Dedifferentiated amniotic fluid mesenchymal stem cell (primary cell): ENCODE results near the gene TMEM59L.
"Not testable (repeated sequence)": the region's sequence is repeated elsewhere in the genome, so short reads cannot be mapped to it uniquely, and the experiment has no call there.

Experiments used
- DNase-seq: peaks from one replicate; pipeline ENCODE4 v3.0.0-alpha.2; 2016; ENCODE audit errors: extremely low spot score

TMEM59L gene

GRCh38 chr19:18594096-18594823, 18.4 kb upstream of the TMEM59L start:
- DNase-seq = peak; percentile 47

DNA sequence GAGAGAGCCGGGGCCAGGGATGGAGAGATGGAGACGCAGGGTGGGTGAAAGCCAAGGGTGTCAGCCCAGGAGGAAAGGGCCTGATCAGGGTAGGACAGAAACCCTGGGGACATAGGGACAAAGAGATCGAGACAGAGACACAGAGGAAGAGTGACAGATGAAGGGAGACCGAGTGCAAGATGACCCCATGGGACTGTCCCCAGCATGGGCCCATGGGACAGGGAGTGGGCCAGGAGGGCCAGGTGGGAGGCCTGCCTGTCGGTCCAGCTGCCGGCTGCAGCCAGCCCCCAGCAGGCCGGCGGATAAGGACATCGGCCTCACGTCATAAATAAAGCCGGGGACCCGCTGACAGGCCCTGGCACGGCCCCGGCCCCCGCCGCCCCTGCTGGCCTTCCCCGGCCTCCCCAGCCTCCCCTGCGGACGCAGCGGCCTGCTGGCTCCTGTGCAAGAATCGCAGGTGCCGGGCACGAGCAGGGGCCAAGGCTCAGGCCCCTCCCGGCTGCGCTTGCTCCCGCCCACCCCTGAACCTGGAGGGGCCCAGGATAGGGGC, 17.8 kb upstream of the TMEM59L start:
- DNase-seq = no peak

GRCh38 chr19:18595475-18595874, 17.2 kb upstream of the TMEM59L start:
- DNase-seq = no peak

DNA sequence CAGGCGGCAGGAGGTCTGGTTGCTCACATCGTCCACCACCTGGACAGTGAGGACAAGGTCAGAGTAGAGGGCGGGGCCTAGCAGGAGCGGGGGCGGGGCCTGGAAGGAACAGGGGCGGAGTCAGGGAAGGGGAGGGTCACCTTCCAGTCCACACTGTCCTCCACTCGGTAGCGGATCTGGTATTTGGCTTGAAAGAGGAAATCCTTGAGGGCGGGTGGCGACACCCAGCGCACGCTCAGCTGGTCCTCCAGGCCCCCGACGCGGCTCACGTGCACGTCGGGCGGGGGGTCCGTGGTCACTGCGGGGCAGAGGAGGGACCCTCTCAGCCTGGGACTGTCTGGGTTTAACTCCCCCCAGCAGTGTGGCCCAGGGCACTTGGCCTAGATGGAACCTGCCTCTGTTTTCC, 15.9 kb upstream of the TMEM59L start:
- DNase-seq = no peak

DNA sequence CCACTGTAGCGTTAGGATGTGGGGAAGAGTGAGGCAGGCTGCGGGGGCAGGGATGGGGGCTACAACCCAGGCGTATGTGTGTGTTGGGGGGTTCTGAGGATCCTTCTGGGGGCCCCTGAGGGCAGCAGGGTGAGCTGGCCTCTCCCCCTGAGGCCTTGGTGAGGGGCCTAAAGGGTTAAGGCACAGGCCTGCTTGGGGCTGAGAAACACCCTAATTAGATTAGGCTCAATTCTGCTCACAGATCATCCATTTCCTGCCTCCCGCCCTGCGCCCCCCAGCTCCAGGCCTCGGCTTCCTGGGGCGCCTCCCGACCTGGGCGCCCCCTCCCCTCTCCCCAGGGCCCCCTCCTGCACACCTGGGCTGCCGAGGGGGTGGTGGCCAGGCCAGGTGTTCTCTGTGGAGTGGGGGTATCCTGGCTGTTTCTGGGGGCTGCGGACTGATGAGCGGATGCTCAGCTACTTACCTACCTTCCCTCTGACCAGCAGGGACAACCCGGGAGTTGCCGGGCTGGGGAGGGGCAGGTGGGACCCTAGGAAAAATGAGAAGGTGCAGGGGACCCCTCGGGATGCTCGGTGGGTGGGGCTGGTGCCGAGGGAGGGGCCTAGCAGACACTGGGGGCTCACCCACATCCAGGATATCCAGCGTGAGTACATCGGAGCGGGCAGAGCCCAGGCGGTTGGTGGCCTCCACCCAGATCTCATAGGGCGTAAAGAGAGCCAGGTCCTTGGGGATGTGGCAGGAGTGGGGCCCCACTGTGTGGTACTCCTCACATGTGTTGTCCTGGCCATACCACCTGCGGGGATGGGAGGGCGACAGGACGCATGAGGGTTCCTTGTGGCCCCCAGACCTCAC, 14.6 kb upstream of the TMEM59L start:
- DNase-seq = no peak

- DNase-seq = no peak
These were observed 13.2 kb upstream of the TMEM59L start for GRCh38 chr19:18599485-18599884.

- DNase-seq = not testable (repeated sequence)
These were observed 11.8 kb upstream of the TMEM59L start for GRCh38 chr19:18600692-18601397.

GRCh38 chr19:18601875-18602274, 10.8 kb upstream of the TMEM59L start:
- DNase-seq = no peak

- DNase-seq = no peak
These were observed 9.3 kb upstream of the TMEM59L start for GRCh38 chr19:18603255-18603957.

GRCh38 chr19:18603958-18604819, 8.5 kb upstream of the TMEM59L start:
- no peak for DNase-seq

DNA sequence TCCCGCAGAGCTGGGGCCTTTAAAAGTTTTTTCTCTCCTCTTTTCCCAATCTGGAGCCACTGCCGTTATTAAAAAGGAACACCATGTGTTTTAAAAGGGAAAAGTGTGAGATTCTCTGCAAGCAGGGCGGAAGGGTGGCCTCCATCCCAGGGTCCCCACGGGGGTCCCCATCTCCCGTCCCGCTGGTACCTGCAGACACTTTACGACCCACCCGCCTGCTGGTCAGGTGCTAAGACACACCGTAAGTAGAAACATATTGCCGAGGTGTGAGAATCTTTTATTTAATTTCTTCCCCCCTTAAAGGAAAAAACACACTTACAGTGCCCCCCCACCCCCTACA, 7.9 kb upstream of the TMEM59L start:
- DNase-seq = no peak

DNA sequence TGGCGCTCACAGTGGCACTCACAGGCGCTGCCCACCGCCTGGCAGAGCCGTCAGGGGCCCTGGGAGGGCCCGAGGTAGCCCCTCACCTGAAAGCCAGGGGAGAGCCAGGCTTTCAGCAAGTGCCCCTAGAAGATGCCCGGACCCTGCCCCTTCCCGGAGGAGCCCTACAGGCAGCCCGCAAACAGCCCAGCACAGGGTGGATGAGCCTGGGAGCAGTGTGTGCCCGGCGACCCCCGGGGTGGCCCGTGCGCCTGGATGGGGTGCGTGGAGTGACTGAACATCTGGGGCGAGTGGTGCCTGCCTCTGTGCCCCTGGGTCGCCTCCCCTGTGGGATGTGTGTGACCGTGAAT, 7.5 kb upstream of the TMEM59L start:
- DNase-seq = no peak

GRCh38 chr19:18605546-18606280, 7.0 kb upstream of the TMEM59L start:
- no peak for DNase-seq

DNA sequence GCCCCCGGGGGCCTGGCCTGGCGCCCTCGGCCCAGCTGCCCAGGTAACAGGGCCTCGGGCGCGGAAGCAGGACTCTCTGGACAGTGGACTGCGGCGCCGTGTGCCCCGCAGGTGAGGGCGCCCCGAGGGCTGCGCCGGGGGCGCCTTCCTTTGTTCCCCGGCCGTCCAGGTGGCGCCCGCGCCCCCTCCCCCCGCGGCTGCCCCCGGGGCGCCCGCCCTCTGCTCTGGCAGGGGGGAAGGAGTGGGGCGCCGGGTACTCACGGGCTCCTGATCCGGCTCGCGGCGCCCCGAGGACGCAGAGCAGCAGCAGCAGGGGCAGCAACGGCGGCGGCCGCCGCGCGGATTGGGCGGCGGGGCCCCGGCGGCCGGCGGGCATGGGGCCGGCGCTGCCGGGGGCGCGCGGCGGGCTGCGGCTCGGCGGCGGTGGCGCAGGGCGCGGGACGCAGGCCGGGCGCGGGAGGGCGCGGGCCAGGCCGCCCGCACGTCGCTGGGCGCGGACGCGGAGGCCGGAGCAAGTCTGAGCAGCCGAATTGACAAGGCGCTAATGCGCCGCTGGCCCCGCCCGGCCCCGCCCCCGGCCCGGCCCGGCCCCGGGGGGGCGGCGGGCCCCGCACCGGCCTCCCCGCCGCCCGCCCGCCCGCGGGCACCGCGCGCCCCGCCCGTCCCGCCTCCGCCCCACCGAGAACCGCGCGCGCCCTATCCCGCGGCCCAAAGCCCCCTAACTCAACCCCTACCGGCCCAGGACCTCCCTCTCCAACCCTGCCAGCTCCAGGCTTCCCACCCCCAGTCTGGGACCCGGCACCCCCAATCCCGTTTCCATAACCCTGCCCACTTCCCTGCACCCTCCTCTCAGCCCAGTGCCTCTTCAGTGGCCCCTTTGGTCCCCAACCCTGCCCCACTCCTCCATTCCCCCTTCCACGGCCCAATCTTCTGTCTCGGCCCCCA, 6.1 kb upstream of the TMEM59L start, which contains the start of gene CRLF1:
Gene CRLF1 (minus strand): TSS at position 519 of the 945 bp plus-strand sequence. CDS start 143 bp downstream, at position 376.
- DNase-seq = no peak

- DNase-seq = no peak
These were observed 5.2 kb upstream of the TMEM59L start for GRCh38 chr19:18607226-18608101.

DNA sequence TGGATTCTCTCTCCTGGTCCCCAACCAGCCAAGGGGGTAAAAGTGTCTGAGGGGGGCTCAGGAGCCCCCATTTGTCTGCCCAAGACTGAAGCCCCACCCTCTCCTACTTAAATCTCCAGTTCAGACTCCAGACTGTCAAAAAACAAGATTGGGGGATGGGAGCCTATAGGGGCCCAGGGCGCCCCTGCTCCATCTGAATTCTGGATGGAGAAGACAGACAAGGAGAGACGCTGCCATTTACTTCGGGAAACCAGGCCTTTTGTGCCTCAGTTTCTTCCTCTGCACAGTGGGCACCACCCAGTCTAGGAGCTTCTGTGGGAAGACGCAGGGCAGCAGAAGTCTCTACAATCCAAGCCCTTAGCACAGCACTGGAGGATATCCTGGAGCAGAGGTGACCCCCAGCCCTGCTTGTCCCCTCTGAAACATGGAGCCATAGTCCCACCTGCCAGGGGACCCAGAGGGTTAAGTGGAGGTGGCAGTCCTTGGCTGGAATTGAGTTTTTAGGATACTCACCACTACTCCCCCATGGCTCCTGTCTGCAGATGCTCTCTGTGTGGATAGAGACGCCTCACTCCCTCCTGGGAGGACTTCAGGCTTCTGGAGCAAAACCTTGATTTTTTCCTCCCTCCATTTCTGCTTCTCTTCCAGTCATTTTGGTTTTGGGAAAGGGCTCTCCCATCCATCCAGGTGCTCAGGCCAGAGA, 4.4 kb upstream of the TMEM59L start:
- no peak for DNase-seq
